GM23338 (cell line): ENCODE results near the gene MALRD1. TPM values are rescaled to one million over a fixed set of nuclear protein-coding genes. Genes with fewer than 3 reads are reported as not detected.

Experiments
- ATAC-seq: fragments of 200-7000 bp; cut with Tn5 transposase; 3 replicates; pipeline ENCODE4 v1.9.1; 2020
- DNase-seq: peaks from one replicate; pipeline ENCODE4 v3.0.0-alpha.2; 2015; ENCODE audit warnings: low spot score
- H2AFZ ChIP-seq: fragments of 200-600 bp; sonication (generic); 2 replicates; pipeline ENCODE4 v1.8.0; 2016; ENCODE audit warnings: antibody characterized with exemption, mild to moderate bottlenecking, moderate library complexity
- H3F3A ChIP-seq: fragments of 200-600 bp; sonication (generic); replicated peaks from 2 replicates; pipeline ENCODE4 v1.8.0; 2017; ENCODE audit warnings: antibody characterized with exemption, mixed run types, low read depth
- H3K27ac ChIP-seq: fragments of 200-600 bp; sonication (generic); 2 replicates; pipeline ENCODE4 v1.6.1; 2016; ENCODE audit warnings: low read depth
- H3K27me3 ChIP-seq: fragments of 200-600 bp; sonication (generic); 2 replicates; pipeline ENCODE4 v1.8.0; 2016; ENCODE audit warnings: mild to moderate bottlenecking, mixed run types, moderate library complexity; ENCODE audit not compliant: insufficient read depth
- H3K36me3 ChIP-seq: fragments of 200-600 bp; sonication (generic); 2 replicates; pipeline ENCODE4 v1.8.0; 2016; ENCODE audit warnings: mild to moderate bottlenecking; ENCODE audit not compliant: insufficient read depth
- H3K4me1 ChIP-seq: fragments of 200-600 bp; sonication (generic); 2 replicates; pipeline ENCODE4 v1.8.0; 2016; ENCODE audit warnings: mild to moderate bottlenecking, moderate library complexity; ENCODE audit not compliant: insufficient read depth
- H3K4me2 ChIP-seq: fragments of 200-600 bp; sonication (generic); 2 replicates; pipeline ENCODE4 v1.7.1; 2017; ENCODE audit warnings: mixed run types
- H3K4me3 ChIP-seq: fragments of 200-600 bp; sonication (generic); 2 replicates; pipeline ENCODE4 v1.6.1; 2016; ENCODE audit warnings: mixed run types
- H3K79me2 ChIP-seq: fragments of 200-600 bp; sonication (generic); replicated peaks from 2 replicates; pipeline ENCODE4 v1.8.0; 2017; ENCODE audit warnings: mild to moderate bottlenecking; ENCODE audit not compliant: insufficient read depth
- H3K9me2 ChIP-seq: fragments of 200-600 bp; sonication (generic); 2 replicates; pipeline ENCODE4 v1.8.0; 2017; ENCODE audit not compliant: insufficient read depth
- H4K20me1 ChIP-seq: fragments of 200-600 bp; sonication (generic); replicated peaks from 2 replicates; pipeline ENCODE4 v1.8.0; 2017; ENCODE audit warnings: mild to moderate bottlenecking; ENCODE audit not compliant: insufficient read depth
- H3K27ac Mint-ChIP-seq: 2 replicates; pipeline ENCODE4 v1.8.0; 2020; ENCODE audit warnings: inconsistent platforms, mild to moderate bottlenecking, moderate library complexity, mixed read lengths
- H3K27me3 Mint-ChIP-seq: 3 replicates; pipeline ENCODE4 v1.8.0; 2022; ENCODE audit warnings: low read depth, mild to moderate bottlenecking, moderate library complexity, mixed read lengths, inconsistent platforms; ENCODE audit not compliant: insufficient read depth, poor library complexity
- H3K36me3 Mint-ChIP-seq: 3 replicates; pipeline ENCODE4 v1.8.0; 2021; ENCODE audit warnings: low read depth, mild to moderate bottlenecking, inconsistent platforms, moderate library complexity, mixed read lengths
- H3K4me1 Mint-ChIP-seq: 3 replicates; pipeline ENCODE4 v1.8.0; 2020; ENCODE audit warnings: mild to moderate bottlenecking, inconsistent platforms, mixed read lengths
- H3K4me3 Mint-ChIP-seq: 3 replicates; pipeline ENCODE4 v1.8.0; 2021; ENCODE audit warnings: moderate library complexity, mild to moderate bottlenecking, inconsistent platforms, mixed read lengths
- H3K9me3 Mint-ChIP-seq: 3 replicates; pipeline ENCODE4 v1.8.0; 2020; ENCODE audit warnings: moderate library complexity, mild to moderate bottlenecking, inconsistent platforms, mixed read lengths
- EZH2 ChIP-seq: fragments of 200-600 bp; sonication (generic); IDR thresholded peaks from one replicate; pipeline ENCODE4 v1.8.0; 2017; ENCODE audit warnings: antibody characterized with exemption, mild to moderate bottlenecking, low read depth; ENCODE audit not compliant: unreplicated experiment
- EZH2phosphoT487 ChIP-seq: fragments of 200-600 bp; sonication (generic); IDR thresholded peaks from one replicate; pipeline ENCODE4 v1.8.1; 2018; ENCODE audit warnings: antibody characterized with exemption; ENCODE audit not compliant: unreplicated experiment
- NANOG ChIP-seq: IDR thresholded peaks from 2 replicates; pipeline ENCODE4 v1.6.1; 2016; ENCODE audit warnings: antibody characterized with exemption, borderline replicate concordance
- STAT1 ChIP-seq: IDR thresholded peaks from one replicate; pipeline ENCODE4 v1.6.1; 2016; ENCODE audit warnings: antibody characterized with exemption; ENCODE audit not compliant: unreplicated experiment
- ZNF114 ChIP-seq: fragments of 250-450 bp; sonication (Bioruptor Pico); IDR thresholded peaks from 2 replicates; pipeline ENCODE4 v1.5.0; 2020; ENCODE audit warnings: mild to moderate bottlenecking, moderate library complexity
- ZNF331 ChIP-seq: fragments of 250-450 bp; sonication (Bioruptor Pico); IDR thresholded peaks from 2 replicates; pipeline ENCODE4 v1.5.0; 2020; ENCODE audit warnings: low read depth, mild to moderate bottlenecking, moderate library complexity
- polyA plus RNA-seq: library from polyadenylated mRNA; unstranded; fragments of >200 nt; fragmentation: Nextera tagmentation; extraction: Ambion mirVana; gene quantifications from 2 replicates; pipeline ENCODE4 v1.2.1, GENCODE V29; 2016
- total RNA-seq: library from RNA; depleted of rRNA; stranded (reverse); fragments of >200 nt; shearing (Covaris generic); gene quantifications from 2 replicates; pipeline ENCODE4 v1.2.3, GENCODE V29; 2014
- TF ChIP-seq, protein P1 (sequence below): fragments of 250-450 bp; sonication (Bioruptor Pico); IDR thresholded peaks from 2 replicates; pipeline ENCODE4 v1.5.0; 2020; ENCODE audit warnings: mild to moderate bottlenecking, moderate library complexity
- TF ChIP-seq, protein P2 (sequence below): IDR thresholded peaks from 2 replicates; pipeline ENCODE4 v1.6.1; 2016; ENCODE audit warnings: antibody characterized with exemption

The MALRD1 gene
- total and polyA plus RNA-seq, 2 experiments from 2014 or later: 0.42 to 1.9 TPM

DNA sequence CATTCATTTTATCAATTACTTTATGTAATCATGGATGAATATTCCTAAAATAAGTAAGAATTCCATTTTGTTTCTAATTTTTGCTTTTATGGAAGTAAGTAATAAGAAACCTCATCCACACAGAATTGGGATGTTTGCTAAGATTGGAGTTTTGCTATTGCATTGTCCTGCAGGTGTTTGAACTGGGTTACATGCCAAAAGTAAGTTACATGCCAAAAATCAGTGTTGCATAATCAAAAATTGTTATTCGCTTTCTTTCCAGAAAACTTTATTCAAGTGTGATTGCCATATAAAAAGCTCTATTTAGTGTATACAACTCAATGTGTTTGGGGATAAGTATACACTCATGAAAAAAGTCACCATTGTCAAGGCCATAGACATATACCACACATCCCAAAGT lies 420.9 kb downstream of the MALRD1 start (continued):
- TF ChIP-seq, protein P1, sequence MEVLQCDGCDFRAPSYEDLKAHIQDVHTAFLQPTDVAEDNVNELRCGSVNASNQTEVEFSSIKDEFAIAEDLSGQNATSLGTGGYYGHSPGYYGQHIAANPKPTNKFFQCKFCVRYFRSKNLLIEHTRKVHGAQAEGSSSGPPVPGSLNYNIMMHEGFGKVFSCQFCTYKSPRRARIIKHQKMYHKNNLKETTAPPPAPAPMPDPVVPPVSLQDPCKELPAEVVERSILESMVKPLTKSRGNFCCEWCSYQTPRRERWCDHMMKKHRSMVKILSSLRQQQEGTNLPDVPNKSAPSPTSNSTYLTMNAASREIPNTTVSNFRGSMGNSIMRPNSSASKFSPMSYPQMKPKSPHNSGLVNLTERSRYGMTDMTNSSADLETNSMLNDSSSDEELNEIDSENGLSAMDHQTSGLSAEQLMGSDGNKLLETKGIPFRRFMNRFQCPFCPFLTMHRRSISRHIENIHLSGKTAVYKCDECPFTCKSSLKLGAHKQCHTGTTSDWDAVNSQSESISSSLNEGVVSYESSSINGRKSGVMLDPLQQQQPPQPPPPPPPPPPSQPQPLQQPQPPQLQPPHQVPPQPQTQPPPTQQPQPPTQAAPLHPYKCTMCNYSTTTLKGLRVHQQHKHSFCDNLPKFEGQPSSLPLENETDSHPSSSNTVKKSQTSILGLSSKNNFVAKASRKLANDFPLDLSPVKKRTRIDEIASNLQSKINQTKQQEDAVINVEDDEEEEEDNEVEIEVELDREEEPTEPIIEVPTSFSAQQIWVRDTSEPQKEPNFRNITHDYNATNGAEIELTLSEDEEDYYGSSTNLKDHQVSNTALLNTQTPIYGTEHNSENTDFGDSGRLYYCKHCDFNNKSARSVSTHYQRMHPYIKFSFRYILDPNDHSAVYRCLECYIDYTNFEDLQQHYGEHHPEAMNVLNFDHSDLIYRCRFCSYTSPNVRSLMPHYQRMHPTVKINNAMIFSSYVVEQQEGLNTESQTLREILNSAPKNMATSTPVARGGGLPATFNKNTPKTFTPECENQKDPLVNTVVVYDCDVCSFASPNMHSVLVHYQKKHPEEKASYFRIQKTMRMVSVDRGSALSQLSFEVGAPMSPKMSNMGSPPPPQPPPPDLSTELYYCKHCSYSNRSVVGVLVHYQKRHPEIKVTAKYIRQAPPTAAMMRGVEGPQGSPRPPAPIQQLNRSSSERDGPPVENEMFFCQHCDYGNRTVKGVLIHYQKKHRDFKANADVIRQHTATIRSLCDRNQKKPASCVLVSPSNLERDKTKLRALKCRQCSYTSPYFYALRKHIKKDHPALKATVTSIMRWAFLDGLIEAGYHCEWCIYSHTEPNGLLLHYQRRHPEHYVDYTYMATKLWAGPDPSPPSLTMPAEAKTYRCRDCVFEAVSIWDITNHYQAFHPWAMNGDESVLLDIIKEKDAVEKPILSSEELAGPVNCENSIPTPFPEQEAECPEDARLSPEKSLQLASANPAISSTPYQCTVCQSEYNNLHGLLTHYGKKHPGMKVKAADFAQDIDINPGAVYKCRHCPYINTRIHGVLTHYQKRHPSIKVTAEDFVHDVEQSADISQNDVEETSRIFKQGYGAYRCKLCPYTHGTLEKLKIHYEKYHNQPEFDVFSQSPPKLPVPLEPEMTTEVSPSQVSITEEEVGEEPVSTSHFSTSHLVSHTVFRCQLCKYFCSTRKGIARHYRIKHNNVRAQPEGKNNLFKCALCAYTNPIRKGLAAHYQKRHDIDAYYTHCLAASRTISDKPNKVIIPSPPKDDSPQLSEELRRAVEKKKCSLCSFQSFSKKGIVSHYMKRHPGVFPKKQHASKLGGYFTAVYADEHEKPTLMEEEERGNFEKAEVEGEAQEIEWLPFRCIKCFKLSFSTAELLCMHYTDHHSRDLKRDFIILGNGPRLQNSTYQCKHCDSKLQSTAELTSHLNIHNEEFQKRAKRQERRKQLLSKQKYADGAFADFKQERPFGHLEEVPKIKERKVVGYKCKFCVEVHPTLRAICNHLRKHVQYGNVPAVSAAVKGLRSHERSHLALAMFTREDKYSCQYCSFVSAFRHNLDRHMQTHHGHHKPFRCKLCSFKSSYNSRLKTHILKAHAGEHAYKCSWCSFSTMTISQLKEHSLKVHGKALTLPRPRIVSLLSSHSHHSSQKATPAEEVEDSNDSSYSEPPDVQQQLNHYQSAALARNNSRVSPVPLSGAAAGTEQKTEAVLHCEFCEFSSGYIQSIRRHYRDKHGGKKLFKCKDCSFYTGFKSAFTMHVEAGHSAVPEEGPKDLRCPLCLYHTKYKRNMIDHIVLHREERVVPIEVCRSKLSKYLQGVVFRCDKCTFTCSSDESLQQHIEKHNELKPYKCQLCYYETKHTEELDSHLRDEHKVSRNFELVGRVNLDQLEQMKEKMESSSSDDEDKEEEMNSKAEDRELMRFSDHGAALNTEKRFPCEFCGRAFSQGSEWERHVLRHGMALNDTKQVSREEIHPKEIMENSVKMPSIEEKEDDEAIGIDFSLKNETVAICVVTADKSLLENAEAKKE (CRISPR knock-in tag): no peak
- TF ChIP-seq, protein P2, sequence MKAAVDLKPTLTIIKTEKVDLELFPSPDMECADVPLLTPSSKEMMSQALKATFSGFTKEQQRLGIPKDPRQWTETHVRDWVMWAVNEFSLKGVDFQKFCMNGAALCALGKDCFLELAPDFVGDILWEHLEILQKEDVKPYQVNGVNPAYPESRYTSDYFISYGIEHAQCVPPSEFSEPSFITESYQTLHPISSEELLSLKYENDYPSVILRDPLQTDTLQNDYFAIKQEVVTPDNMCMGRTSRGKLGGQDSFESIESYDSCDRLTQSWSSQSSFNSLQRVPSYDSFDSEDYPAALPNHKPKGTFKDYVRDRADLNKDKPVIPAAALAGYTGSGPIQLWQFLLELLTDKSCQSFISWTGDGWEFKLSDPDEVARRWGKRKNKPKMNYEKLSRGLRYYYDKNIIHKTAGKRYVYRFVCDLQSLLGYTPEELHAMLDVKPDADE: no peak
- TF ChIP-seq NANOG: no peak
- no peak for TF ChIP-seq STAT1

DNA sequence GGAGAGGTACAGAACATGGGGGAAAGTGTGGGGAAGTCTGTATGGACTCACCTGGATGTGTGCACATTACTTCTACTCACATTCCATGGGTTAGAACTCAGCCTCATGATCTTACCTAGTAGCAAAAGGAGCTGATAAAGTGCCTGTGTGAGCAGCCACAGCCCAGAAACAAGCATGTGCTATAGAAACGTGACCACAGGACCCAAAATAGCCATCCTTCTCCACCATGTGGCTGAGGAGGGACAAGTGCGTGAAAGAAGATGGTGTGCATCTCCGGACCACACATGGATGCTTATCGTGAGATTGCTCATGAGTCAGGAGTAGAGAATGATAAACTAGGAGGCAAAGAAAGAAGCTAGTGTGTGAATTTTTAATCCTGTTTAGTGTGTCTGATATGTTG lies 431.3 kb downstream of the MALRD1 start:
- Mint-ChIP-seq H3K27ac (no peak overlapping the region), H3K27me3 (no peaks in the 10 kb centered on the region), H3K36me3 (no peaks in the 10 kb centered on the region), H3K4me1 (peaks cover 3% of the 10 kb centered on the region), H3K9me3 (no peaks in the 10 kb centered on the region), H3K4me3 (no peak overlapping the region)
- Histone ChIP-seq H3K36me3 (no peaks in the 10 kb centered on the region), H4K20me1 (no peaks in the 10 kb centered on the region), H3K9me2 (peaks cover 7% of the 10 kb centered on the region; the same call in 1 of the 2 replicates), H3F3A (no peaks in the 10 kb centered on the region), H3K4me2 (no peak overlapping the region), H3K27me3 (no peaks in the 10 kb centered on the region), H3K4me1 (0 out of 2 replicates have a peak, but pooled peaks cover 3% of the 10 kb centered on the region), H2AFZ (no peak overlapping the region), H3K4me3 (no peak overlapping the region), H3K27ac (no peak overlapping the region), H3K79me2 (no peaks in the 10 kb centered on the region)
- ATAC-seq (no peak), DNase-seq (no peak)
- TF ChIP-seq ZNF331 (CRISPR knock-in tag) (no peak), STAT1 (no peak), ZNF114 (CRISPR knock-in tag) (no peak), EZH2 (no peak), EZH2phosphoT487 (no peak)
- TF ChIP-seq, protein P1 (CRISPR knock-in tag): no peak
